C4-2B (cell line): ENCODE measurements around the gene SMIM7.

ENCODE experiments used
- CTCF ChIP-seq: fragments of 450-650 bp; conservative IDR thresholded peaks from 2 replicates; pipeline ENCODE4 v1.5.1; 2017; ENCODE audit warnings: mild to moderate bottlenecking
- ZFX ChIP-seq: fragments of 450-650 bp; IDR thresholded peaks from 2 replicates; pipeline ENCODE4 v1.6.1; 2017

GRCh38 chr19:16604615-16605014, 55.3 kb downstream of the SMIM7 start:
- TF ChIP-seq CTCF, result no peak
- TF ChIP-seq ZFX, result no peak
